Panc1 (cell line): Measurements from ENCODE around the gene TCHHL1. TPM values are rescaled to one million over a fixed set of nuclear protein-coding genes. Genes with fewer than 3 reads are reported as not detected.

Experiments used
- ATAC-seq: fragments of 200-7000 bp; cut with Tn5 transposase; 2 replicates; pipeline ENCODE4 v1.9.1; 2020; ENCODE audit warnings: mild to moderate bottlenecking, moderate library complexity
- BruUV-seq: library from RNA; stranded (reverse); fragments of 400-500 nt; replicated peaks from 2 replicates; lab custom pipeline; 2021; lab: Mats Ljungman, UMichigan
- CTCF ChIA-PET: fragments of 300-600 bp; sonication (Branson Sonifier 250); formaldehyde crosslinking; loops from one replicate; lab custom pipeline; 2022; ENCODE audit warnings: antibody characterized with exemption; lab: Charles Lee
- POLR2A ChIA-PET: fragments of 300-600 bp; sonication (Branson Sonifier 250); formaldehyde crosslinking; loops from one replicate; lab custom pipeline; 2022; ENCODE audit warnings: antibody characterized with exemption; lab: Charles Lee
- DNase-seq: peaks from one replicate; pipeline ENCODE4 v3.0.0-alpha.2; 2010; ENCODE audit warnings: low read depth, low spot score
- H3K27ac ChIP-seq: 2 replicates; pipeline ENCODE4 v1.5.1; 2011; ENCODE audit warnings: mild to moderate bottlenecking, low read length, inconsistent platforms
- H3K27me3 ChIP-seq: fragments of 200-500 bp; sonication (Bioruptor generic); 2 replicates; pipeline ENCODE4 v1.6.0; 2014; ENCODE audit warnings: low read length, inconsistent platforms; ENCODE audit not compliant: control insufficient read depth, insufficient read depth
- H3K36me3 ChIP-seq: fragments of 200-500 bp; sonication (Bioruptor generic); 2 replicates; pipeline ENCODE4 v1.5.1; 2014; ENCODE audit warnings: inconsistent platforms, mild to moderate bottlenecking, low read length, moderate library complexity; ENCODE audit not compliant: control insufficient read depth, insufficient read depth
- H3K4me1 ChIP-seq: 2 replicates; pipeline ENCODE4 v1.5.1; 2011; ENCODE audit warnings: inconsistent platforms, mild to moderate bottlenecking, low read length, moderate library complexity; ENCODE audit not compliant: control insufficient read depth, insufficient read depth
- H3K4me3 ChIP-seq, 2 experiments: 2 replicates each; pipeline ENCODE4 v1.5.1; 2011 to 2012; ENCODE audit warnings: low read depth in 2 of 2, low read length in 2 of 2, mild to moderate bottlenecking in 2 of 2, inconsistent platforms in 1 of 2, moderate library complexity in 1 of 2
- H3K9me3 ChIP-seq: fragments of 200-500 bp; sonication (Bioruptor generic); 2 replicates; pipeline ENCODE4 v1.5.1; 2014; ENCODE audit warnings: low read depth, mild to moderate bottlenecking, inconsistent platforms, low read length, moderate library complexity; ENCODE audit not compliant: control insufficient read depth, insufficient read depth
- POLR2AphosphoS5 ChIP-seq: IDR thresholded peaks from 2 replicates; pipeline ENCODE4 v1.6.1; 2012; ENCODE audit warnings: mild to moderate bottlenecking, low read depth, low read length, moderate library complexity
- REST ChIP-seq, 2 experiments: IDR thresholded peaks; 2 replicates each; pipeline ENCODE4 v1.6.1; 2011 to 2012; ENCODE audit warnings: low read depth in 2 of 2, control low read depth in 1 of 2, low read length in 1 of 2, mild to moderate bottlenecking in 1 of 2, moderate library complexity in 1 of 2; ENCODE audit not compliant: insufficient read depth in 1 of 2
- SIN3A ChIP-seq: IDR thresholded peaks from 2 replicates; pipeline ENCODE4 v1.6.1; 2012; ENCODE audit warnings: low read depth, mild to moderate bottlenecking, low read length, moderate library complexity, borderline replicate concordance; ENCODE audit not compliant: insufficient read depth
- TCF7L2 ChIP-seq: IDR thresholded peaks from 2 replicates; pipeline ENCODE4 v1.6.1; 2011; ENCODE audit warnings: mild to moderate bottlenecking, low read depth, low read length, inconsistent platforms
- in situ Hi-C: cut with HindIII; loops from 2 replicates; pipeline ENCODE4 v1.10.0; 2016; ENCODE audit warnings: low sequenced_read_pairs, low pct_unique_long_range_greater_than_20kb
- intact Hi-C: fragments of 100-400 bp; cut with micrococcal nuclease; formaldehyde crosslinking; loops from one replicate; pipeline ENCODE4 v1.10.0; 2022; ENCODE audit not compliant: unreplicated experiment
- total RNA-seq: library from RNA; stranded (reverse); gene quantifications from one replicate; pipeline ENCODE4 v1.2.1, GENCODE V29; 2021; ENCODE audit not compliant: unreplicated experiment
- TF ChIP-seq, protein P1 (sequence below): fragments of 450-650 bp; IDR thresholded peaks from 2 replicates; pipeline ENCODE4 v1.5.1; 2017; ENCODE audit warnings: mild to moderate bottlenecking

The TCHHL1 gene
- total RNA-seq, 1 experiment from 2014 or later: not detected

DNA sequence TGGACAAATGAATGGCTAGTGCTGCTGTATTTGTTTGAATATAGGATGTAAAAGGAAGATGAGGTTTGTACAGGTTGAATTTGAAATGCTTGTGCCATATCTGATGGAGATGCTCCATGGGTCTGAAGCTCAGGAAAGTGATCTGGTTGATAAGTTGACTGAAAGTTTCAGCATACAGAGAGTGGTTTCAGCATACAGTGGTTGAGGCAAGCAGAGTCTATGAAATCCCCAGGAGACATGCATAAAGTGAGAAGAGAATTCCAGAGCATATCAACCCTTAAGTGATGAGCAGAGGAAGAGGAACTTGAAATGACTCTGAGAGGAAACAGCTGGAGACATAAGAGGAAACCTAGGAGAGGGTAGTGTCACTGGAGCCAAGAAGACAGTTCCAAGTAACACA is 21.7 kb downstream of the TCHHL1 start:
- no peak for TF ChIP-seq TCF7L2
- no peak for TF ChIP-seq SIN3A
- no peak for TF ChIP-seq REST (IDR thresholded peaks at IDR 0.05; ENCODE audit: insufficient read depth in 1 of 2, low read depth in 2 of 2, low read length in 1 of 2)
- TF ChIP-seq POLR2AphosphoS5: no peak
- TF ChIP-seq, protein P1, sequence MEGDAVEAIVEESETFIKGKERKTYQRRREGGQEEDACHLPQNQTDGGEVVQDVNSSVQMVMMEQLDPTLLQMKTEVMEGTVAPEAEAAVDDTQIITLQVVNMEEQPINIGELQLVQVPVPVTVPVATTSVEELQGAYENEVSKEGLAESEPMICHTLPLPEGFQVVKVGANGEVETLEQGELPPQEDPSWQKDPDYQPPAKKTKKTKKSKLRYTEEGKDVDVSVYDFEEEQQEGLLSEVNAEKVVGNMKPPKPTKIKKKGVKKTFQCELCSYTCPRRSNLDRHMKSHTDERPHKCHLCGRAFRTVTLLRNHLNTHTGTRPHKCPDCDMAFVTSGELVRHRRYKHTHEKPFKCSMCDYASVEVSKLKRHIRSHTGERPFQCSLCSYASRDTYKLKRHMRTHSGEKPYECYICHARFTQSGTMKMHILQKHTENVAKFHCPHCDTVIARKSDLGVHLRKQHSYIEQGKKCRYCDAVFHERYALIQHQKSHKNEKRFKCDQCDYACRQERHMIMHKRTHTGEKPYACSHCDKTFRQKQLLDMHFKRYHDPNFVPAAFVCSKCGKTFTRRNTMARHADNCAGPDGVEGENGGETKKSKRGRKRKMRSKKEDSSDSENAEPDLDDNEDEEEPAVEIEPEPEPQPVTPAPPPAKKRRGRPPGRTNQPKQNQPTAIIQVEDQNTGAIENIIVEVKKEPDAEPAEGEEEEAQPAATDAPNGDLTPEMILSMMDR: no peak
- intact Hi-C loops (no loop called here), in situ Hi-C loops (no loop called here)
- DNase-seq (no peak), ATAC-seq (no peak)
- Histone ChIP-seq H3K4me3 (no peak overlapping the region), H3K36me3 (no peaks in the 10 kb centered on the region), H3K9me3 (no peaks in the 10 kb centered on the region), H3K27me3 (no peaks in the 10 kb centered on the region; the same call in 1 of the 2 replicates), H3K4me1 (no peaks in the 10 kb centered on the region), H3K27ac (no peak overlapping the region)
- POLR2A ChIA-PET: no interaction called here
- no TSS peak for BruUV-seq
- CTCF ChIA-PET: no interaction called here

GRCh38 chr1:152061952-152062351 is 26.9 kb downstream of the TCHHL1 start:
- Histone ChIP-seq H3K27ac (no peak overlapping the region), H3K4me1 (no peaks in the 10 kb centered on the region), H3K27me3 (peaks cover 23% of the 10 kb centered on the region), H3K36me3 (no peaks in the 10 kb centered on the region), H3K9me3 (no peaks in the 10 kb centered on the region), H3K4me3 (no peak overlapping the region)
- BruUV-seq: no TSS peak
- in situ Hi-C loops: no loop called here
- ATAC-seq (no peak), DNase-seq (no peak)
- ChIA-PET CTCF (no interaction called here), POLR2A (no interaction called here)
- intact Hi-C loops: no loop called here
- no peak for TF ChIP-seq SIN3A
- TF ChIP-seq POLR2AphosphoS5: no peak
- no peak for TF ChIP-seq TCF7L2
- TF ChIP-seq, protein P1: no peak
- TF ChIP-seq REST (IDR thresholded peaks at IDR 0.05; ENCODE audit: insufficient read depth in 1 of 2, low read depth in 2 of 2, low read length in 1 of 2): no peak
